ENCODE data around the gene TMPRSS7.

GRCh38 chr3:112089956-112090886, 55.7 kb downstream of the TMPRSS7 start:
- TF ChIP-seq YY1 (IDR thresholded peaks at IDR 0.05; ENCODE audit: insufficient read depth, insufficient read length) (no peak), SUZ12 (IDR thresholded peaks at IDR 0.05; ENCODE audit: extremely low read depth, insufficient read depth, insufficient read length) (no peak), ZNF274 (IDR thresholded peaks at IDR 0.05; ENCODE audit: low read depth, low read length) (no peak)

Data from NT2/D1 (cell line).